ENCODE results near the gene MYB.

MYB gene

DNA sequence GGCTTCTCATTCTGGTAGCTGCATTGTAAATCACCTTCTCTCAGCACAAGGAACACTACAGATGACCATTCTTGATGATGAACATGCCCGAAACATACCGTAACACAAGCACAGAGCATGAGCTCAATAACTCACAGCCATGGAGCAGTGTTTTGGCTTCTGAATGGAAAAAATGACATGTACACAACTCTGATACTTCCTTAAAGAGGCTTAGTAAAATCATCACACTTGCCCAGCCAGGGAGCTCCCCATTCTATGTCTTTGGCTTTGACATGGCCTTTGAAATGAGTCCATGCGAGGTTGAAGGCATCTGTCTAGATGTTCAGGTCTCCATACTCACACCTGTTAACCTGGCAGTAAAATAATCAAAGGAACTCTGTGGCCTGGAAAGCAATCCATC lies 87.6 kb downstream of the MYB start:
- in situ Hi-C loops (cut with HindIII; ENCODE audit: low pct_ligation_motif_present, low sequenced_read_pairs): no loop called here
- no peak for DNase-seq
- H3K36me3 ChIP-seq (replicated peaks): no peaks in the 10 kb centered on the region
- TF ChIP-seq CTCF (IDR thresholded peaks at IDR 0.05; ENCODE audit: low read depth, low read length, missing control alignments): no peak
- H3K4me3 ChIP-seq (ENCODE audit: low read depth, low read length): no peak overlapping the region
- no peaks in the 10 kb centered on the region for H3K27me3 ChIP-seq (replicated peaks)
- H3K27ac ChIP-seq: no peak overlapping the region
